NCI-H2227 treated with DMSO at 0.1 percent for 48 hours (cell line): Measurements from ENCODE around the gene KDM2B.

Experiments used
- DNase-seq: peaks from one replicate; lab custom pipeline; 2025; lab: John Stamatoyannopoulos, UW

Gene KDM2B

DNA sequence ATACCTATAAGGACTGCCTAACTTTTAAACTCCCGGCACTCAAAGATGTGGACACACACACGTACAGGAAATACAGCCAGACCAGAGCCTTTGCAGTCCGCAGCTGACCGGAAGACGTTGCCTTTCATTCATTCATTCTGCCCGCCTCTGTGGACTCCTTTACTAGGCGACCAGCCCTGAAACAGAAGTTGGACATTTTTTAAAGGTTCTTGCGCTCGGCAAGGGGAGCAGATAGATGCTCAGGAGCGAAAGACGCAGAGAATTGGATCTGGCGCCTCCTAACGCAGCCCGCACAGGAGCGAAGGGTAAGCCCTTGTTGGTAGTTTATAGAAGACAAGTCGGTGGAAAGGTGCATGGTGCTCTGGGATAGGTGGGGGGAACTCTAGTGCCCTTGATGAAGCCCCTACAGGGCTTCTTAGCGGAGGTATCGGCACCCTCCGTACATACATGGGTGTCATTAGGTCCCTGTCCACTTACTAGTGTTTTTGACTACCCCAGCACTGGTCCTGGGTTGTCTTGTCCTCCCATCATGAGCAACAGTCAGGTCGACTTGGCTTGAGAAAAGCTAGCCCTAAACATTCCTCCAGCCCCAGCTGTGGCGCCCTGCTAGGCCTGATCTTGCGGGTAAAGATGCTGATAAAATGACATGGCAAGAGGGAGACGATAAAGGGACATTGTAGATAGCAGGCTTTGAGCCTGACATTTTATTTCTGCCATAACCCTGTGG is at the start of gene KDM2B:
Gene KDM2B (minus strand): TSS at position 65 of the 727 bp plus-strand sequence. CDS start 112 bp downstream, outside the sequence.
- DNase-seq: peak; percentile 37

- DNase-seq: no peak
Measured at GRCh38 chr12:121628536-121628935, 47.7 kb upstream of the KDM2B start.

- DNase-seq: no peak
Measured at GRCh38 chr12:121628037-121628436, 47.2 kb upstream of the KDM2B start.

DNA sequence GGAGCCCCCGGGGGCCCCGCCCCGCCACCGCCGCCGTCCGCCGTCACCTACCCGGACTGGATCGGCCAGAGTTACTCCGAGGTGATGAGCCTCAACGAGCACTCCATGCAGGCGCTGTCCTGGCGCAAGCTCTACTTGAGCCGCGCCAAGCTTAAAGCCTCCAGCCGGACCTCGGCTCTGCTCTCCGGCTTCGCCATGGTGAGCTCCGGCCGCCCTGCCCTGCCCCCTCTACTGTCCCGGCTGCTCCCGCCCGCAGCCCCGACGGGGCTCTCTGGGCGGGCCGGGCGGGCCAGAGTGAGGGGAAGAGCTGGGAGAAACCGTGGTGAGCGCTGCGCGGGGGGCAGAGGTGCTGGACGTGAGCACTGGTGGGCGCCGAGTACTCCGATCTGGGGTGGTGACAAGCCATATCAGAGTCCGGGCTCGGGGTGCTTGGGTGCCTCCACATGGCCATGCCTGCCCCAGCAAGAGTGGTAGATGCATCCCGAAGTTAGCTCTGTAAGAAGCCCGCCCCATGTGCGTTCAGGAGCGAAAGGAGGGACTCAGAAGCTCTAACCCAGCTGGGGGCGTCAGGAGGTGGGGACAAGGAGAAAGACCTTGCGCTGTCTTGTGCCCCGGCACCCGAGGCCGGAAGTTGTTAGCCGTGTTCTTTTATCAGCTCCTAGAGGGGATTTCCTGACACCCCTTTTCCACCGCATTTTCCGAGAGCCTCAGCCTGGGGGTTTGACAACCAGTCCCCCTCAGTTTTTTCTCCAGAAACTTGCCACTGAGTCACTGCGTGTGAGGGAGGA is 46.2 kb upstream of the KDM2B start:
- peak; percentile 24 for DNase-seq

GRCh38 chr12:121626087-121626852 is 45.4 kb upstream of the KDM2B start, which contains the start of gene ORAI1:
Gene ORAI1, plus strand, starts transcription at chr12:121626530.
- DNase-seq: peak; percentile 95

GRCh38 chr12:121620333-121620891 is 39.6 kb upstream of the KDM2B start:
- DNase-seq: no peak

- DNase-seq: no peak
Measured at GRCh38 chr12:121618659-121619233, 37.9 kb upstream of the KDM2B start.

DNA sequence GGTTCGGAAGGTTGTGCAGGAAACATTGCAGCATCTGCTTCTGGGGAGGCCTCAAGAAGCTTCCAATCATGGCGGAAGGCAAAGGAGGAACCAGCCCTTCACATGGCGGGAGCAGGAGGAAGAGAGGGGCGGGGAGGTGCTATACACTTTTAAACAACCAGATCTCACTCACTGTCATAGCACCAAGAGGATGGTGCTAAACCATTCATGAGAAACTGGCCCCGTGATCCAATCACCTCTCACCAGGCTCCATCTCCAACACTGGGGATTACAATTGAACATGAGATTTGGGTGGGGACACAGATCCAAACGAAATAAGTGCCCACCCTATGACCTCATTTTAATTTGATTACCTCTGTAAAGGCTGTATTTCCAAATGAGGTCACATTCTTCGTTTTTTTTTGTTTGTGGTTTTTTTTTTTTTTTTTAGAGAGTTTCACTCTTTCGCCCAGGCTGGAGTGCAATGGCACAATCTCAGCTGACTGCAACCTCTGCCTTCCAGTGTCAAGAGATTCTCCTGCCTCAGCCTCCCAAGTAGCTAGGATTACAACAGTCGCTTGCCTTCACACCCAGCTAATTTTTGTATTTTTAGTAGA is 34.1 kb upstream of the KDM2B start:
- DNase-seq: no peak

- DNase-seq: no peak
Measured at GRCh38 chr12:121613462-121613861, 32.6 kb upstream of the KDM2B start.

DNA sequence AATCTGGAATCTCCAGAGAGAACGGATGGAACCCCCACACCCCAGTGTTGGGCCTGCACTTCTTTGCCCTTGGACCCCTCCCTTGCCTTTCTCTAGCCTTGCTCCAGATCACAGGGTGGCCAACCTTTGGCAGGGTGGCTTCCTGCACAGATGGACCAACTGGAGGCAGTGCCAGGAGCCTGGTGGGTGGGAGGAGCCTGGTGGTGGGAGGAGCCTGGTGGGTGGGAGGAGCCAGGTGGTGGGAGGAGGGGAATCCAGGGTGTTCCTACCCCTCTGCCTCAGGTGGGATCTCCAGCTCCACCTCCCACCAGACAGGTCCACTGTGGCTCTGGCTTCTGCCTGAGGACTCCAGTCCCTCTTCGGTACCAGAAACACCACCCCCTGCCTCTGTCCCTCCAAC is 30.5 kb upstream of the KDM2B start:
- DNase-seq: no peak

GRCh38 chr12:121610239-121611149 is 29.7 kb upstream of the KDM2B start:
- peak; percentile 48 for DNase-seq

- no peak for DNase-seq
Measured at GRCh38 chr12:121608301-121608700, 27.5 kb upstream of the KDM2B start.

DNA sequence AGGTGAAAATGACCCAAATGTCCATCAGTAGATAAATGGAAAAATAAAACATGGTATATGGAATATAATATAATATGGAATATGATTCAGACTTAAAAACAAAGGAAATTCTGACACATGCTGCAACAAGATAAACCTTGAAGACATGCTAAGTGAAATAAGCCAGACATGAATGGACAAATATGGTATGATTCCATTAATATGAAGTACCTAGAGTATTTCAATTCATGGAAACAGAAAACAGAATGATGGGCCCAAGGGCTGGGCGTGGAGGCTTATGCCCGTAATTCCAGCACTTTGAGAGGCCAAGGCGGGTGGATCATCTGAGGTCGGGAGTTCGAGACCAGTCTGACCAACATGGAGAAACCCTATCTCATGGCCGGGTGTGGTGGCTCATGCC is 22.8 kb upstream of the KDM2B start:
- no peak for DNase-seq

GRCh38 chr12:121602766-121603165 is 21.9 kb upstream of the KDM2B start:
- DNase-seq: no peak

DNA sequence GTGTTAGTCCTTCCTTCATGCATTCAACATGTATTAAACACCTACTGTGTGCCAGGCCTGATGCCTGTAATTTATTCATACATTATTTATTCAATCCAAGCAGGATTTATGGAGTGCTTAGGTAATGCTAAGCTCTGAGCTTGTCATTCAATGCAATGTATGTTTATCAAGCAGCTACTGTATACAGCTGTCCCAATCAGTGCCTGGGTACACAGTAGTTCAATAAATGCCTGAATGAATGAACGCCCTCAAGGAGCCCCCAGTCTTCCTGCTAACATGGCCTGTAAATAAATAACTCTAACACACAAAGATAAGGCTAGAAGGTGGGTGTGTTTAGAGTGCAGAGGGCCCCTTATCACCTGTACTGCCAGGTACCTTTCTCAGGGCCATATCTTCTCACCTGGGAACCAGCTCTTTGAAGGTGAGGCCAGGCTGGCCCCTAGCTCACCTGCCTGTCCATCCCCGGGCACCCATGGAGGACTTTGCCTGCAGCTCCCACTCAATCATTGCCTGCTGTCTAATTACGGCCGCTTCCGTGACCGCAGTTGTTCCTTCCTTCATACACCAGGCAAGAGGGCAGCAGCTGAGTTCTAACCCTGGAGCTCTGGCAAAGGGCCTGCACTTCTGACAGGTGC is 20.0 kb upstream of the KDM2B start:
- DNase-seq: no peak

DNA sequence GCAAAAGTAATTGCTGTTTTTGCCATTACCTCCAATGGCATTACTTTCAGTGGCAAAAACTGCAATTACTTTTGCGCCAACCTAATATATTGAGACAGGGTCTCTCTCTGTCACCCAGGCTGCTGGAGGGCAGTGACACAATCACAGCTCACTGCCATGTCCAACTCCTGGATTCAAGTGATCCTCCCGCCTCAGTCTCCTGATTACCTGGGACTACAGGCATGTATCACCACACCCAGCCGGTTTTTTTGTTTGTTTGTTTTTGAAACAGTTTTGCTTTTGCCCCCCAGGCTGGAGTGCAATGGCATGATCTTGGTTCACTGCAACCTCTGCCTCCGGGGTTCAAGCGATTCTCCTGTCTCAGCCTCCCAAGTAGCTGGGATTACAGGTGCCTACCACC is 15.7 kb upstream of the KDM2B start:
- DNase-seq: no peak

DNA sequence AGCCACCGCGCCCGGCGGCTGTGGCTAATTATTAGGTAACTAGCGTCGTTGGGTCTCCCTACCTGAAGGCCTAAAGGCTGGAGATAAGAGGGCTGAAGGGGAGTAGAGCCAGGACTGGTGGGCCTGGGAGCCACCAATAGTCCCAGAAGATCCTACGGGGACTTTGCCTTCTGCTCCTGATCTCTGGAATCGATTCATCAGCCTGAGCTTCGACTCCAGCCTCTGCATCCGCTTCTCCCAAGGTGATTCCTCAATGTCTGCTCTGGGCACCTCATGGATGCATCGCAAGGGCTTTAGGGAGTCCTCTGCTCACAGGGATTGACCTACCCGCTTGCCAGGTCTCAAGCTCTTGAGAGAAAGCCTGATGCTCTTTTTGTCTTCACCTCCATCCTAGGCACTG is 14.7 kb upstream of the KDM2B start:
- no peak for DNase-seq

DNA sequence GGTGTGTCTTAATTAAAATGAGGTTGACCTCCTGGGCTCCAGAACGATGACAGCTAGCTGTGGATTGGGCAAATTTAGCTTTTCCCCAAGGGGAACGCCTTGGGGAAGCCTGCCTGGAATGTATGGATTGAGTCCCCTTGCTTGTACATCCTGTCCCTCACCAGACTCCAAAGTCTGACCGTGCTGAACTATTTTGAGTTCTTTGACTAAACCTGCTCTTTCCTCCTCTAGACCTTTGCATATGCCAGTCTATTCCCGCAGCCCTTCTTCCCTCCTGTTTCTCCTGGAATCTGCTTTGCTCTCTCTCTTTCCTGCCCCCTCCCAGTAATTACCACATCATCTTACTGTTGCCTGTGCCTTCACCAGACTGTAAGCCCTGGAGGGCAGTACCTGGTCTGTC is 11.5 kb upstream of the KDM2B start:
- DNase-seq: no peak

- DNase-seq: no peak
Measured at GRCh38 chr12:121590476-121591143, 9.8 kb upstream of the KDM2B start.
